WTC11 (cell line): ENCODE results near the gene CST6.

Experiments used
- ATF1 ChIP-seq: sonication (generic); formaldehyde crosslinking; IDR thresholded peaks from 2 replicates; pipeline ENCODE4 v1.8.1; 2023; ENCODE audit warnings: mild to moderate bottlenecking, moderate library complexity, missing genetic modification reagents
- CREB1 ChIP-seq: sonication (generic); formaldehyde crosslinking; IDR thresholded peaks from 2 replicates; pipeline ENCODE4 v1.8.0; 2023; ENCODE audit warnings: mild to moderate bottlenecking, missing genetic modification reagents
- ESRRA ChIP-seq: sonication (generic); formaldehyde crosslinking; IDR thresholded peaks from 2 replicates; pipeline ENCODE4 v1.8.1; 2022; ENCODE audit warnings: mild to moderate bottlenecking, missing genetic modification reagents, borderline replicate concordance
- JUN ChIP-seq: sonication (generic); formaldehyde crosslinking; IDR thresholded peaks from 2 replicates; pipeline ENCODE4 v1.8.0; 2023; ENCODE audit warnings: mild to moderate bottlenecking, missing genetic modification reagents
- NFYB ChIP-seq: sonication (generic); formaldehyde crosslinking; conservative IDR thresholded peaks from 2 replicates; pipeline ENCODE4 v1.8.0; 2022; ENCODE audit warnings: low read depth, missing genetic modification reagents
- TF ChIP-seq, protein P1 (sequence below): sonication (generic); formaldehyde crosslinking; IDR thresholded peaks from 2 replicates; pipeline ENCODE4 v1.8.0; 2022; ENCODE audit warnings: mild to moderate bottlenecking, missing genetic modification reagents
- TF ChIP-seq, protein P2 (sequence below): sonication (generic); formaldehyde crosslinking; IDR thresholded peaks from 2 replicates; pipeline ENCODE4 v1.8.1; 2022; ENCODE audit warnings: missing genetic modification reagents, borderline replicate concordance
- TF ChIP-seq, protein P3 (sequence below): sonication (generic); formaldehyde crosslinking; IDR thresholded peaks from 2 replicates; pipeline ENCODE4 v1.8.1; 2022; ENCODE audit warnings: low read depth, missing genetic modification reagents, borderline replicate concordance
- TF ChIP-seq, protein P4 (sequence below): fragments of 200-600 bp; IDR thresholded peaks from 2 replicates; pipeline ENCODE4 v1.8.0; 2022; ENCODE audit warnings: antibody characterized with exemption
- TF ChIP-seq, protein P5 (sequence below): sonication (generic); formaldehyde crosslinking; IDR thresholded peaks from 2 replicates; pipeline ENCODE4 v1.8.0; 2022; ENCODE audit warnings: mild to moderate bottlenecking, missing genetic modification reagents
- TF ChIP-seq, protein P6 (sequence below): sonication (generic); formaldehyde crosslinking; IDR thresholded peaks from 2 replicates; pipeline ENCODE4 v1.8.1; 2023; ENCODE audit warnings: mild to moderate bottlenecking, moderate library complexity, missing genetic modification reagents
- TF ChIP-seq, protein P7 (sequence below): sonication (generic); formaldehyde crosslinking; IDR thresholded peaks from 2 replicates; pipeline ENCODE4 v1.8.1; 2023; ENCODE audit warnings: mild to moderate bottlenecking, missing genetic modification reagents

DNA sequence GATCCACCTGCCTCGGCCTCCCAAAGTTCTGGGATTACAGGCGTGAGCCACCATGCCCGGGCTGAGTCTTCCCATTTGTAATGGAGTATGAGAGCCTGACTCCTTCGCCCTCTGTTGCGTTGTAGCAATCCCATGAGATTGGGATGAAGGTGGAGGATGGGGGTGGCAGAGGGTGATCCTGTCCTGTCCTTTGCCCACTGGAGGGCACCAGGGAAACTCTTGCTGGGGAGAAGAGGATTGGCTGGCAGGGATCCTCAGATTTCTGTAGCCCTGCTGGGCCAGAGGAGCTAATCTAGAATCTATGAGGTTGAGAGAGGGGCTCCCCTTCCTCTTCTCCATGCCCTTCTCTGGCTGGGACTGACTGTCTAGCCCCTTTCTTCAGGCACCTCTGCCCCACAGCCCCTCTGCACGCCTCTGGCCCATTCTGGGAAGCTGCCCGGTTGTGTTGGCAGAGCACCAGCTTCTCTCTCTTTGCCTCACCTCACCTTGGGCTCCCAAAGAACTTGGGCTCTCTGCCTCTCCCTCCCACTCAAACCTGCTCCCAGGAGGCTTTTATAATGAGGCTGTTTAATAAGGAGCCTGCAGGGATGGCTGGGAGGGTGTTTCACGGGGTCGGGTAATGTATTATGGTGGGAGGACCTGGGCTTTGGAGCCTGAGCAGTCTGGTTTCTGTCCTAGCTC, 24.0 kb downstream of the CST6 start:
- TF ChIP-seq, protein P1, sequence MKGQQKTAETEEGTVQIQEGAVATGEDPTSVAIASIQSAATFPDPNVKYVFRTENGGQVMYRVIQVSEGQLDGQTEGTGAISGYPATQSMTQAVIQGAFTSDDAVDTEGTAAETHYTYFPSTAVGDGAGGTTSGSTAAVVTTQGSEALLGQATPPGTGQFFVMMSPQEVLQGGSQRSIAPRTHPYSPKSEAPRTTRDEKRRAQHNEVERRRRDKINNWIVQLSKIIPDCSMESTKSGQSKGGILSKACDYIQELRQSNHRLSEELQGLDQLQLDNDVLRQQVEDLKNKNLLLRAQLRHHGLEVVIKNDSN (CRISPR knock-in tag) = no peak
- TF ChIP-seq, protein P2, sequence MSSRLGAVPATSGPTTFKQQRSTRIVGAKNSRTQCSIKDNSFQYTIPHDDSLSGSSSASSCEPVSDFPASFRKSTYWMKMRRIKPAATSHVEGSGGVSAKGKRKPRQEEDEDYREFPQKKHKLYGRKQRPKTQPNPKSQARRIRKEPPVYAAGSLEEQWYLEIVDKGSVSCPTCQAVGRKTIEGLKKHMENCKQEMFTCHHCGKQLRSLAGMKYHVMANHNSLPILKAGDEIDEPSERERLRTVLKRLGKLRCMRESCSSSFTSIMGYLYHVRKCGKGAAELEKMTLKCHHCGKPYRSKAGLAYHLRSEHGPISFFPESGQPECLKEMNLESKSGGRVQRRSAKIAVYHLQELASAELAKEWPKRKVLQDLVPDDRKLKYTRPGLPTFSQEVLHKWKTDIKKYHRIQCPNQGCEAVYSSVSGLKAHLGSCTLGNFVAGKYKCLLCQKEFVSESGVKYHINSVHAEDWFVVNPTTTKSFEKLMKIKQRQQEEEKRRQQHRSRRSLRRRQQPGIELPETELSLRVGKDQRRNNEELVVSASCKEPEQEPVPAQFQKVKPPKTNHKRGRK = no peak
- TF ChIP-seq, protein P3, sequence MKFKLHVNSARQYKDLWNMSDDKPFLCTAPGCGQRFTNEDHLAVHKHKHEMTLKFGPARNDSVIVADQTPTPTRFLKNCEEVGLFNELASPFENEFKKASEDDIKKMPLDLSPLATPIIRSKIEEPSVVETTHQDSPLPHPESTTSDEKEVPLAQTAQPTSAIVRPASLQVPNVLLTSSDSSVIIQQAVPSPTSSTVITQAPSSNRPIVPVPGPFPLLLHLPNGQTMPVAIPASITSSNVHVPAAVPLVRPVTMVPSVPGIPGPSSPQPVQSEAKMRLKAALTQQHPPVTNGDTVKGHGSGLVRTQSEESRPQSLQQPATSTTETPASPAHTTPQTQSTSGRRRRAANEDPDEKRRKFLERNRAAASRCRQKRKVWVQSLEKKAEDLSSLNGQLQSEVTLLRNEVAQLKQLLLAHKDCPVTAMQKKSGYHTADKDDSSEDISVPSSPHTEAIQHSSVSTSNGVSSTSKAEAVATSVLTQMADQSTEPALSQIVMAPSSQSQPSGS (CRISPR knock-in tag) = no peak
- TF ChIP-seq, protein P4, sequence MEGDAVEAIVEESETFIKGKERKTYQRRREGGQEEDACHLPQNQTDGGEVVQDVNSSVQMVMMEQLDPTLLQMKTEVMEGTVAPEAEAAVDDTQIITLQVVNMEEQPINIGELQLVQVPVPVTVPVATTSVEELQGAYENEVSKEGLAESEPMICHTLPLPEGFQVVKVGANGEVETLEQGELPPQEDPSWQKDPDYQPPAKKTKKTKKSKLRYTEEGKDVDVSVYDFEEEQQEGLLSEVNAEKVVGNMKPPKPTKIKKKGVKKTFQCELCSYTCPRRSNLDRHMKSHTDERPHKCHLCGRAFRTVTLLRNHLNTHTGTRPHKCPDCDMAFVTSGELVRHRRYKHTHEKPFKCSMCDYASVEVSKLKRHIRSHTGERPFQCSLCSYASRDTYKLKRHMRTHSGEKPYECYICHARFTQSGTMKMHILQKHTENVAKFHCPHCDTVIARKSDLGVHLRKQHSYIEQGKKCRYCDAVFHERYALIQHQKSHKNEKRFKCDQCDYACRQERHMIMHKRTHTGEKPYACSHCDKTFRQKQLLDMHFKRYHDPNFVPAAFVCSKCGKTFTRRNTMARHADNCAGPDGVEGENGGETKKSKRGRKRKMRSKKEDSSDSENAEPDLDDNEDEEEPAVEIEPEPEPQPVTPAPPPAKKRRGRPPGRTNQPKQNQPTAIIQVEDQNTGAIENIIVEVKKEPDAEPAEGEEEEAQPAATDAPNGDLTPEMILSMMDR = no peak
- TF ChIP-seq NFYB = no peak
- no peak for TF ChIP-seq CREB1 (CRISPR knock-in tag)
- TF ChIP-seq, protein P5, sequence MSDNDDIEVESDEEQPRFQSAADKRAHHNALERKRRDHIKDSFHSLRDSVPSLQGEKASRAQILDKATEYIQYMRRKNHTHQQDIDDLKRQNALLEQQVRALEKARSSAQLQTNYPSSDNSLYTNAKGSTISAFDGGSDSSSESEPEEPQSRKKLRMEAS (CRISPR knock-in tag) = no peak
- no peak for TF ChIP-seq ATF1
- no peak for TF ChIP-seq ESRRA (CRISPR knock-in tag)
- TF ChIP-seq JUN = no peak
- TF ChIP-seq, protein P6, sequence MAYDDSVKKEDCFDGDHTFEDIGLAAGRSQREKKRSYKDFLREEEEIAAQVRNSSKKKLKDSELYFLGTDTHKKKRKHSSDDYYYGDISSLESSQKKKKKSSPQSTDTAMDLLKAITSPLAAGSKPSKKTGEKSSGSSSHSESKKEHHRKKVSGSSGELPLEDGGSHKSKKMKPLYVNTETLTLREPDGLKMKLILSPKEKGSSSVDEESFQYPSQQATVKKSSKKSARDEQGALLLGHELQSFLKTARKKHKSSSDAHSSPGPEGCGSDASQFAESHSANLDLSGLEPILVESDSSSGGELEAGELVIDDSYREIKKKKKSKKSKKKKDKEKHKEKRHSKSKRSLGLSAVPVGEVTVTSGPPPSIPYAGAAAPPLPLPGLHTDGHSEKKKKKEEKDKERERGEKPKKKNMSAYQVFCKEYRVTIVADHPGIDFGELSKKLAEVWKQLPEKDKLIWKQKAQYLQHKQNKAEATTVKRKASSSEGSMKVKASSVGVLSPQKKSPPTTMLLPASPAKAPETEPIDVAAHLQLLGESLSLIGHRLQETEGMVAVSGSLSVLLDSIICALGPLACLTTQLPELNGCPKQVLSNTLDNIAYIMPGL (CRISPR knock-in tag) = no peak
- TF ChIP-seq, protein P7, sequence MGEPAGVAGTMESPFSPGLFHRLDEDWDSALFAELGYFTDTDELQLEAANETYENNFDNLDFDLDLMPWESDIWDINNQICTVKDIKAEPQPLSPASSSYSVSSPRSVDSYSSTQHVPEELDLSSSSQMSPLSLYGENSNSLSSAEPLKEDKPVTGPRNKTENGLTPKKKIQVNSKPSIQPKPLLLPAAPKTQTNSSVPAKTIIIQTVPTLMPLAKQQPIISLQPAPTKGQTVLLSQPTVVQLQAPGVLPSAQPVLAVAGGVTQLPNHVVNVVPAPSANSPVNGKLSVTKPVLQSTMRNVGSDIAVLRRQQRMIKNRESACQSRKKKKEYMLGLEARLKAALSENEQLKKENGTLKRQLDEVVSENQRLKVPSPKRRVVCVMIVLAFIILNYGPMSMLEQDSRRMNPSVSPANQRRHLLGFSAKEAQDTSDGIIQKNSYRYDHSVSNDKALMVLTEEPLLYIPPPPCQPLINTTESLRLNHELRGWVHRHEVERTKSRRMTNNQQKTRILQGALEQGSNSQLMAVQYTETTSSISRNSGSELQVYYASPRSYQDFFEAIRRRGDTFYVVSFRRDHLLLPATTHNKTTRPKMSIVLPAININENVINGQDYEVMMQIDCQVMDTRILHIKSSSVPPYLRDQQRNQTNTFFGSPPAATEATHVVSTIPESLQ = no peak
